ENCODE measurements around the gene ABCC3.

The ABCC3 gene

GRCh38 chr17:50640686-50641351 lies 6.1 kb downstream of the ABCC3 start:
- POLR2A ChIA-PET: no interaction called here
- DNase-seq (ENCODE audit: extremely low spot score): no peak
- TF ChIP-seq FOXM1 (IDR thresholded peaks at IDR 0.05; ENCODE audit: borderline replicate concordance) (no peak), BHLHE40 (IDR thresholded peaks at IDR 0.05; ENCODE audit: borderline replicate concordance) (no peak), ARNT (IDR thresholded peaks at IDR 0.05) (no peak)
- CTCF ChIA-PET: interaction anchor here (0.5 to 2.4 kb wide), 5 partner anchors 10 to 90 kb away, joined by 3 to 10 read pairs (median 7); no protein-coding TSS in a partner anchor

GRCh38 chr17:50641357-50641756 lies 6.7 kb downstream of the ABCC3 start:
- DNase-seq (ENCODE audit: extremely low spot score): no peak
- TF ChIP-seq, protein P1, sequence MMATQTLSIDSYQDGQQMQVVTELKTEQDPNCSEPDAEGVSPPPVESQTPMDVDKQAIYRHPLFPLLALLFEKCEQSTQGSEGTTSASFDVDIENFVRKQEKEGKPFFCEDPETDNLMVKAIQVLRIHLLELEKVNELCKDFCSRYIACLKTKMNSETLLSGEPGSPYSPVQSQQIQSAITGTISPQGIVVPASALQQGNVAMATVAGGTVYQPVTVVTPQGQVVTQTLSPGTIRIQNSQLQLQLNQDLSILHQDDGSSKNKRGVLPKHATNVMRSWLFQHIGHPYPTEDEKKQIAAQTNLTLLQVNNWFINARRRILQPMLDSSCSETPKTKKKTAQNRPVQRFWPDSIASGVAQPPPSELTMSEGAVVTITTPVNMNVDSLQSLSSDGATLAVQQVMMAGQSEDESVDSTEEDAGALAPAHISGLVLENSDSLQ (IDR thresholded peaks at IDR 0.05): no peak
- TF ChIP-seq TARDBP (IDR thresholded peaks at IDR 0.05) (no peak), NFRKB (IDR thresholded peaks at IDR 0.05) (no peak), L3MBTL2 (conservative IDR thresholded peaks at IDR 0.05) (no peak), BHLHE40 (IDR thresholded peaks at IDR 0.05; ENCODE audit: borderline replicate concordance) (no peak), ZNF384 (IDR thresholded peaks at IDR 0.05) (no peak), ELF4 (IDR thresholded peaks at IDR 0.05) (no peak), FOXA1 (IDR thresholded peaks at IDR 0.05) (no peak), ARNT (IDR thresholded peaks at IDR 0.05) (no peak), FOXM1 (IDR thresholded peaks at IDR 0.05; ENCODE audit: borderline replicate concordance) (no peak), SP1 (IDR thresholded peaks at IDR 0.05) (no peak), FOXK2 (IDR thresholded peaks at IDR 0.05) (no peak), LEF1 (IDR thresholded peaks at IDR 0.05; ENCODE audit: borderline replicate concordance) (no peak), HDGF (IDR thresholded peaks at IDR 0.05; ENCODE audit: borderline replicate concordance) (no peak), CTBP1 (IDR thresholded peaks at IDR 0.05; ENCODE audit: borderline replicate concordance) (no peak), SUZ12 (IDR thresholded peaks at IDR 0.05) (no peak)
- ChIA-PET POLR2A (no interaction called here), CTCF (interaction anchor here (0.5 to 1.9 kb wide), 5 partner anchors 9 to 18 kb away, joined by 3 to 7 read pairs (median 4); no protein-coding TSS in a partner anchor)

DNA sequence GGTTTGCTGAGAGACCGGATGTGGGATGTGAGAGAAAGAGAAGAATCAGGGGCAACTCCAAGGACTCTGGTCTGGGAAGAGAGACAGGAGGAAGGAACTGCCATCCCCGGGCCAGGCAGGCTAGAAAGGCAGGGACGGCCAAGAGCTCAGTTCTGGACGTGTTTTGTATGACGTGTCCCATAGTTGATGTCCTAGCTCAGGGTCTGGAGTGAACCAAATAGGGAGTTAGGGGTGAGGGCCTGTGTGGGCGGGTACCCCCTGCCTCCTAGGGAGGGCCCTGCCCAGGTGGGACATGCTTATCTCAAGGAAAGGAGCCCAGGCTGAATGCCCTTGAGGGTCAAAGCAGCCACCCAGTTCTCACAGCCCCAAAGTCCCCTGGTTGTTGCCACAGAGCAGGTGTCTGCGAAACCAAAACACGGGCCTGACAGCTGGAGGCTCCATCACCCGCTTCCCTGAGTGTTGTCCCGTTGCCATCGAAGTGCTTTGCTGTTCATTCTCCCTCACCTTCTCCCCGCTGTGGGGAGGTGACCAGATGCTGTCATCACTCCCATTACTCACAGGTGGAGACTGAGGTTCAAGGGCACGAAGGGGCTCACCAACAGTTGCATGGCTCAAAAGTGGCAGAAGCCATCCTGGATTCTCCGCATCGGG lies 7.5 kb downstream of the ABCC3 start:
- DNase-seq (ENCODE audit: extremely low spot score): no peak
- TF ChIP-seq CTBP1 (IDR thresholded peaks at IDR 0.05; ENCODE audit: borderline replicate concordance): no peak
- TF ChIP-seq FOXA1 (IDR thresholded peaks at IDR 0.05): no peak
- no peak for TF ChIP-seq BHLHE40 (IDR thresholded peaks at IDR 0.05; ENCODE audit: borderline replicate concordance)
- no peak for TF ChIP-seq L3MBTL2 (conservative IDR thresholded peaks at IDR 0.05)
- TF ChIP-seq SP1 (IDR thresholded peaks at IDR 0.05): no peak
- TF ChIP-seq TARDBP (IDR thresholded peaks at IDR 0.05): no peak
- TF ChIP-seq ZNF384 (IDR thresholded peaks at IDR 0.05): no peak
- TF ChIP-seq LEF1 (IDR thresholded peaks at IDR 0.05; ENCODE audit: borderline replicate concordance): no peak
- TF ChIP-seq SUZ12 (IDR thresholded peaks at IDR 0.05): no peak
- TF ChIP-seq, protein P1 (IDR thresholded peaks at IDR 0.05): no peak
- no peak for TF ChIP-seq FOXM1 (IDR thresholded peaks at IDR 0.05; ENCODE audit: borderline replicate concordance)
- TF ChIP-seq NFRKB (IDR thresholded peaks at IDR 0.05): no peak
- ChIA-PET POLR2A (no interaction called here), CTCF (interaction anchor here (0.7 to 1.1 kb wide), 2 partner anchors 9 to 10 kb away, joined by 3 to 5 read pairs; no protein-coding TSS in a partner anchor)

DNA sequence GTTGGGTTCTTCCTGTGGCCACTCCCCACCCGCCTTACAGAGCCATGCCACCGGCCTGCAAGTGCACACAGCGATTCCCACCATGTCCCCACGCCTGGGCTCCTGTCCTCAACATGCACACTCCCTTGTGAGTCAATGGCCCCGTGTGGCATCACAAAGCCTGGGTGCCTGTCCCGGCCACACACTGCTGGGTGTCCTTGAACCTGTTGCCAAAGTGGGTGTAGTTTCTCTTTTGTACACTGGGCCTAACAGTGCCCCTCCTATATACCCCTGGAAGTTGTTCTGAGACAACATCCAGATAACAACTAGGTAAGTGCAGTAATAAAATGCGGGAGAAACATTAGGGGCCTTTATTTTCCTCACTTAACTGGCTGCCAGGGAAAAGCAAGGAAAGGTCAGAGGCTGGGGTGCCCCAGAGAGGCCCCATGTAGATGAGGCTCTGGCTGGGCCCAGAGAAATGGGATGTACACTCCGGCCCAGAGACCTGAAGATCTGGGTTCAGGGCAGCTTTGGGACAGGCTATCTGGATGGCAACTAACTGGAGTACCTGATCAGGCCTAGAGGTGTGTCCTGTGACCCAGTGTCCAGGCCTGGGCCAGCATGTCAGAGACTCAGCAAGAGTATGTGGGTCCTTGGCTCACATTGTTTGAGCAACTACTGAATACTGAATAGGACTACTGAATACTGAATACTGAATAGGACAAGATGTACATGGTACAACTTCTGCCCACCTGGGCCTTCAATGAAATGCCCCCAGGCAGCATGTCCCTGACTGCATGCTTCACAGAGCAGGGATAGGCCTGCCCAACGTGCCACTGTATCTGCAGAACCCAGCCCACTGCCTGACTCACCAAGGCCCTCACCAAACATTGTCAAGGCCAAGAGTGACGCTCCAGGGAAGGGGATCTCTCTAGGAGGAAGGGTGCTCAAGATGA lies 8.3 kb downstream of the ABCC3 start:
- POLR2A ChIA-PET: no interaction called here
- CTCF ChIA-PET: no interaction called here
- no peak for TF ChIP-seq SP1 (IDR thresholded peaks at IDR 0.05)
- DNase-seq (ENCODE audit: extremely low spot score): no peak

GRCh38 chr17:50645748-50646682 lies 11.3 kb downstream of the ABCC3 start:
- DNase-seq (ENCODE audit: extremely low spot score): no peak
- ChIA-PET CTCF (interaction anchor here (1.2 kb wide), 1 partner anchor 15 kb away, joined by 5 read pairs; no protein-coding TSS in a partner anchor), POLR2A (no interaction called here)
- TF ChIP-seq FOXM1 (IDR thresholded peaks at IDR 0.05; ENCODE audit: borderline replicate concordance) (no peak), ELF4 (IDR thresholded peaks at IDR 0.05) (no peak), FOXA1 (IDR thresholded peaks at IDR 0.05) (no peak), NFRKB (IDR thresholded peaks at IDR 0.05) (no peak), FOXK2 (IDR thresholded peaks at IDR 0.05) (no peak), HDGF (IDR thresholded peaks at IDR 0.05; ENCODE audit: borderline replicate concordance) (no peak), SUZ12 (IDR thresholded peaks at IDR 0.05) (no peak), TARDBP (IDR thresholded peaks at IDR 0.05) (no peak), SP1 (IDR thresholded peaks at IDR 0.05) (no peak), CTBP1 (IDR thresholded peaks at IDR 0.05; ENCODE audit: borderline replicate concordance) (no peak), ARNT (IDR thresholded peaks at IDR 0.05) (no peak), BHLHE40 (IDR thresholded peaks at IDR 0.05; ENCODE audit: borderline replicate concordance) (no peak), L3MBTL2 (conservative IDR thresholded peaks at IDR 0.05) (no peak), ZNF384 (IDR thresholded peaks at IDR 0.05) (no peak)
- TF ChIP-seq, protein P1 (IDR thresholded peaks at IDR 0.05): no peak

Measured in HEK293T (cell line).